Ishikawa (cell line): ENCODE results near the gene DGCR8.

Experiments
- EP300 ChIP-seq: IDR thresholded peaks from 2 replicates; pipeline ENCODE4 v1.6.1; 2012; ENCODE audit warnings: borderline replicate concordance
- ZBTB7A ChIP-seq: IDR thresholded peaks from 2 replicates; pipeline ENCODE4 v1.6.1; 2012; ENCODE audit warnings: low read depth
- TF ChIP-seq, protein P1 (sequence below): IDR thresholded peaks from 2 replicates; pipeline ENCODE4 v1.6.1; 2012

DNA sequence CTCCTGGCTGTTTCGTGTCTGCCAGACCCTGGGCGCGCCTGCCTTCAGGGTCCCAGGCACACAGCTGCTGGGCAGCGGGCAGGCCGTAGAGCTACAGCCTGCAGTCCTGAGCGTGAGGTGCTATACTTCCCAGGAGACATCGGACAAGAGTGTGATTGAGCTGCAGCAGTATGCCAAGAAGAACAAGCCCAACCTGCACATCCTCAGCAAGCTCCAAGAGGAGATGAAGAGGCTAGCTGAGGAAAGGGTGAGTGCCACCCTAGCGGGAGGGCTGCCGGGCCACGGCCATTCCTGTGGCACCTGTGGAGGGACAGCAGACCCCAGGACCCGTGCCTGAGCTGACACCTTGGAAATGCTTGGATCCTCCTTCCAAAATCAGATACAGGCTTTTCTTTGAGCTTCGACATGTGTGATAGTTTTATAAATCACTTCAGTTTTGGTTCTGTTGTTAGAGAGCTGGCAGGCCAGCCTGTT lies 28.8 kb downstream of the DGCR8 start:
- TF ChIP-seq ZBTB7A (no peak), EP300 (no peak)
- TF ChIP-seq, protein P1, sequence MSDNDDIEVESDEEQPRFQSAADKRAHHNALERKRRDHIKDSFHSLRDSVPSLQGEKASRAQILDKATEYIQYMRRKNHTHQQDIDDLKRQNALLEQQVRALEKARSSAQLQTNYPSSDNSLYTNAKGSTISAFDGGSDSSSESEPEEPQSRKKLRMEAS: no peak
